ENCODE measurements around the gene RPL21.
"Not testable (repeated sequence)": the region's sequence is repeated elsewhere in the genome, so short reads cannot be mapped to it uniquely, and the experiment has no call there.

The RPL21 gene

GRCh38 chr13:27259831-27260230 is 8.5 kb downstream of the RPL21 start:
- DNase-seq = no peak

- no peak for DNase-seq
These were observed 10.0 kb downstream of the RPL21 start for GRCh38 chr13:27261396-27261795.

GRCh38 chr13:27263438-27263837 is 12.1 kb downstream of the RPL21 start:
- DNase-seq = no peak

GRCh38 chr13:27264181-27264580 is 12.8 kb downstream of the RPL21 start:
- peak; percentile 40 to 50 for DNase-seq

- no peak for DNase-seq
These were observed 13.3 kb downstream of the RPL21 start for GRCh38 chr13:27264648-27265047.

GRCh38 chr13:27266917-27267316 is 15.6 kb downstream of the RPL21 start:
- no peak for DNase-seq

GRCh38 chr13:27267596-27267995 is 16.2 kb downstream of the RPL21 start:
- no peak for DNase-seq

GRCh38 chr13:27269114-27269665 is 17.8 kb downstream of the RPL21 start:
- no peak for DNase-seq

GRCh38 chr13:27270594-27271520 is 19.5 kb downstream of the RPL21 start, which contains the start of gene RASL11A:
RASL11A (plus strand) TSS chr13:27270830; CDS start chr13:27270945, 115 bp downstream.
- peak; percentile 65 to 76 for DNase-seq

- no peak for DNase-seq
These were observed 20.3 kb downstream of the RPL21 start for GRCh38 chr13:27271570-27272096.

GRCh38 chr13:27273658-27274425 is 22.5 kb downstream of the RPL21 start:
- DNase-seq = no peak

- DNase-seq = no peak
These were observed 23.3 kb downstream of the RPL21 start for GRCh38 chr13:27274631-27275030.

- no peak for DNase-seq
These were observed 24.8 kb downstream of the RPL21 start for GRCh38 chr13:27276188-27276587.

- no peak for DNase-seq
These were observed 28.1 kb downstream of the RPL21 start for GRCh38 chr13:27279506-27279905.

GRCh38 chr13:27280009-27280656 is 28.8 kb downstream of the RPL21 start:
- DNase-seq = no peak

- DNase-seq = no peak
These were observed 29.5 kb downstream of the RPL21 start for GRCh38 chr13:27280841-27281240.

- no peak for DNase-seq
These were observed 30.1 kb downstream of the RPL21 start for GRCh38 chr13:27281420-27281819.

- peak; percentile 10 to 19 for DNase-seq
These were observed 32.6 kb downstream of the RPL21 start for GRCh38 chr13:27283906-27284493.

- no peak for DNase-seq
These were observed 37.0 kb downstream of the RPL21 start for GRCh38 chr13:27288392-27288791.

- no peak for DNase-seq
These were observed 37.8 kb downstream of the RPL21 start for GRCh38 chr13:27289011-27289665.

GRCh38 chr13:27290715-27291114 is 39.4 kb downstream of the RPL21 start:
- no peak for DNase-seq

- DNase-seq = not testable (repeated sequence)
These were observed 40.6 kb downstream of the RPL21 start for GRCh38 chr13:27291967-27292366.
